Erythroblast (primary cell): ENCODE results near the gene ZRSR2.

Source experiments
- GATA1 ChIP-seq: IDR thresholded peaks from 2 replicates; pipeline ENCODE4 v1.6.1; 2011; ENCODE audit warnings: low read depth, mild to moderate bottlenecking, control low read depth, low read length, moderate library complexity
- POLR2A ChIP-seq: IDR thresholded peaks from 2 replicates; pipeline ENCODE4 v1.6.1; 2011; ENCODE audit warnings: mild to moderate bottlenecking, low read length

GRCh38 chrX:15822922-15823321, 32.6 kb downstream of the ZRSR2 start:
- TF ChIP-seq POLR2A = no peak
- no peak for TF ChIP-seq GATA1
